OCI-LY3 (cell line): ENCODE data around the gene LRRC4B.

Experiments used
- CTCF ChIP-seq: fragments of 200-600, 300-600 bp; sonication (generic); IDR thresholded peaks from 2 replicates; pipeline ENCODE4 v1.5.1; 2014; ENCODE audit warnings: antibody characterized with exemption, low read length, low read depth
- EZH2phosphoT487 ChIP-seq: fragments of 200-600 bp; shearing (Covaris generic); IDR thresholded peaks from 2 replicates; pipeline ENCODE4 v1.6.1; 2018; ENCODE audit warnings: antibody characterized with exemption, mixed run types, low read depth

GRCh38 chr19:50517704-50518075 lies 50.5 kb downstream of the LRRC4B start:
- TF ChIP-seq CTCF = no peak
- no peak for TF ChIP-seq EZH2phosphoT487
